Tibial nerve (tissue), 4 donors: Measurements from ENCODE around the gene FUT6. TPM values are rescaled to one million over a fixed set of nuclear protein-coding genes. Genes with fewer than 3 reads are reported as not detected.

ENCODE experiments used
- DNase-seq, 2 donors: peaks; one replicate each; pipeline ENCODE4 v3.0.0-alpha.2; 2019; ENCODE audit warnings: low spot score in 2 of 2
- H3K27ac ChIP-seq, 4 donors: fragments of 200-600 bp; sonication (generic) in 3 of 4; one replicate each; pipeline ENCODE4 v1.5.1; 2017 to 2019; ENCODE audit warnings: mild to moderate bottlenecking in 1 of 4
- H3K27me3 ChIP-seq, 2 donors: fragments of 200-600 bp; sonication (generic) in 1 of 2; one replicate each; pipeline versions ENCODE4 v1.5.1 to v1.6.0; 2017 to 2019
- H3K36me3 ChIP-seq, 3 donors: fragments of 200-600 bp; sonication (generic); one replicate each; pipeline ENCODE4 v1.5.1; 2018 to 2019
- H3K4me1 ChIP-seq, 4 donors: fragments of 200-600 bp; sonication (generic) in 3 of 4; one replicate each; pipeline ENCODE4 v1.5.1; 2017 to 2019
- H3K4me3 ChIP-seq, 4 donors: fragments of 200-600 bp; sonication (generic) in 3 of 4; one replicate each; pipeline ENCODE4 v1.5.1; 2017 to 2019; ENCODE audit warnings: mild to moderate bottlenecking in 1 of 4, moderate library complexity in 1 of 4
- H3K9me3 ChIP-seq, 4 donors: fragments of 200-600 bp; sonication (generic) in 3 of 4; one replicate each; pipeline ENCODE4 v1.5.1; 2017 to 2019
- CTCF ChIP-seq, 5 experiments: fragments of 200-600 bp in 3 of 5; fragments of 450-650 bp in 2 of 5; sonication (generic) in 3 of 5; IDR thresholded peaks; one replicate each; pipeline ENCODE4 v1.5.1; 2016 to 2019; ENCODE audit warnings: antibody characterized with exemption in 5 of 5, mild to moderate bottlenecking in 3 of 5, moderate library complexity in 2 of 5
- EP300 ChIP-seq, 2 donors: sonication (generic); formaldehyde crosslinking; IDR thresholded peaks; one replicate each; pipeline ENCODE4 v1.6.1; 2017; ENCODE audit warnings: antibody characterized with exemption in 2 of 2, mild to moderate bottlenecking in 1 of 2
- POLR2A ChIP-seq, 2 donors: fragments of 450-650 bp; IDR thresholded peaks; one replicate each; pipeline ENCODE4 v1.6.1; 2017; ENCODE audit warnings: antibody characterized with exemption in 2 of 2, mild to moderate bottlenecking in 2 of 2, moderate library complexity in 2 of 2
- WGBS, 2 donors: methylation state at CpG; one replicate each; pipeline ENCODE4 v1.1.5; 2018; 5-methylcytosine and 5-hydroxymethylcytosine counted together
- total RNA-seq, 4 donors: library from RNA; depleted of rRNA; stranded (reverse); fragments of >200 nt; gene quantifications; one replicate each; pipeline ENCODE4 v1.1.0, GENCODE V29; 2016

FUT6 gene
- total RNA-seq, 4 donors from 2014 or later: not detected

- Histone ChIP-seq H3K27me3 (peaks cover 2 to 29% of the 10 kb centered on the region in 2 donors), H3K27ac (no peak overlapping the region), H3K4me3 (no peak overlapping the region), H3K9me3 (no peaks in the 10 kb centered on the region), H3K4me1 (peaks cover 0 to 9% (median 0%) of the 10 kb centered on the region in 4 donors), H3K36me3 (no peaks in the 10 kb centered on the region)
- DNase-seq: no peak
- 75 to 83% methylated on average over 10 of the region's 10 CpGs for WGBS, 2 donors
- TF ChIP-seq POLR2A (IDR thresholded peaks at IDR 0.05) (no peak), EP300 (IDR thresholded peaks at IDR 0.05) (no peak), CTCF (IDR thresholded peaks at IDR 0.05) (no peak)
These were observed 30.0 kb downstream of the FUT6 start for GRCh38 chr19:5809469-5809868.

- peaks cover 3 to 29% of the 10 kb centered on the region in 2 donors for H3K27me3 ChIP-seq
- H3K9me3 ChIP-seq: no peaks in the 10 kb centered on the region
- no peaks in the 10 kb centered on the region for H3K36me3 ChIP-seq
- no peak for TF ChIP-seq EP300 (IDR thresholded peaks at IDR 0.05)
- TF ChIP-seq POLR2A (IDR thresholded peaks at IDR 0.05): no peak
- no peak for TF ChIP-seq CTCF (IDR thresholded peaks at IDR 0.05)
- no peak for DNase-seq
- H3K27ac ChIP-seq: no peak overlapping the region
- H3K4me1 ChIP-seq: peaks cover 0 to 13% (median 0%) of the 10 kb centered on the region in 4 donors
- 88 to 89% methylated on average over 9 of the region's 9 CpGs for WGBS, 2 donors
- no peak overlapping the region for H3K4me3 ChIP-seq
These were observed 30.4 kb downstream of the FUT6 start for GRCh38 chr19:5809053-5809452.

- peaks cover 0 to 21% (median 6%) of the 10 kb centered on the region in 4 donors for H3K4me1 ChIP-seq
- H3K27me3 ChIP-seq: peaks cover 3 to 36% of the 10 kb centered on the region in 2 donors
- no peak for DNase-seq
- H3K27ac ChIP-seq: no peak overlapping the region
- TF ChIP-seq CTCF (IDR thresholded peaks at IDR 0.05) (no peak), POLR2A (IDR thresholded peaks at IDR 0.05) (no peak), EP300 (IDR thresholded peaks at IDR 0.05) (no peak)
- 82 to 83% methylated on average over 20 to 21 of the region's 21 CpGs for WGBS, 2 donors
- H3K36me3 ChIP-seq: no peaks in the 10 kb centered on the region
- no peak overlapping the region for H3K4me3 ChIP-seq
- H3K9me3 ChIP-seq: no peaks in the 10 kb centered on the region
These were observed 31.2 kb downstream of the FUT6 start for GRCh38 chr19:5808120-5808816.

GRCh38 chr19:5806905-5807304 lies 32.6 kb downstream of the FUT6 start:
- no peak overlapping the region for H3K27ac ChIP-seq

More at GRCh38 chr19:5806905-5807304, 32.6 kb downstream of the FUT6 start:
- Histone ChIP-seq H3K27me3 (peaks cover 3 to 50% of the 10 kb centered on the region in 2 donors), H3K4me3 (no peak overlapping the region), H3K9me3 (no peaks in the 10 kb centered on the region), H3K4me1 (peaks cover 0 to 29% (median 6%) of the 10 kb centered on the region in 4 donors), H3K36me3 (no peaks in the 10 kb centered on the region)
- TF ChIP-seq POLR2A (IDR thresholded peaks at IDR 0.05) (no peak), EP300 (IDR thresholded peaks at IDR 0.05) (no peak), CTCF (IDR thresholded peaks at IDR 0.05) (no peak)
- no peak for DNase-seq
- 77 to 81% methylated on average over 5 of the region's 5 CpGs for WGBS, 2 donors
